NCI-H345 treated with DMSO at 0.1 percent for 48 hours (cell line): Measurements from ENCODE around the gene MRM3.
"Not testable (repeated sequence)": the region's sequence is repeated elsewhere in the genome, so short reads cannot be mapped to it uniquely, and the experiment has no call there.

Experiments used
- DNase-seq: peaks from one replicate; lab custom pipeline; 2025; ENCODE audit not compliant: unreplicated experiment; lab: John Stamatoyannopoulos, UW

The MRM3 gene

DNA sequence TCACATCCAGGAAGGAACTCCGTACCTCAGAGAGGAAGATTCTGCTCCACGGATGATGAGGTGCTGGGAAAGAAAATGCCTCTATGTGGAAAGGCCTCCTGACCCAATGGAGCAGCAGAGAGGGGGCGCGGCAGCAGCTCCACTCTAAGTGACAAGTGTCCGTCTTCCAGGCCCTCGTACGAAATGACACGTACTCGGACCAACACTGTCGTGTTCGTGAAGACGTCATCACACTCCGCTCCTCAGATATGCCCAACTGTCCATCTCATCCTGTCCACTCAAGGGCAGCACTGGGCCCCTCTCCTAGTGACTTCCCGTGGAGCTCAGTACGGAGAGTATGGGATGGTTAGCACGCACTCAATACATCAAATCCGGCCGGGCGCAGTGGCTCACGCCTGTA lies 32.2 kb downstream of the MRM3 start:
- no peak for DNase-seq

DNA sequence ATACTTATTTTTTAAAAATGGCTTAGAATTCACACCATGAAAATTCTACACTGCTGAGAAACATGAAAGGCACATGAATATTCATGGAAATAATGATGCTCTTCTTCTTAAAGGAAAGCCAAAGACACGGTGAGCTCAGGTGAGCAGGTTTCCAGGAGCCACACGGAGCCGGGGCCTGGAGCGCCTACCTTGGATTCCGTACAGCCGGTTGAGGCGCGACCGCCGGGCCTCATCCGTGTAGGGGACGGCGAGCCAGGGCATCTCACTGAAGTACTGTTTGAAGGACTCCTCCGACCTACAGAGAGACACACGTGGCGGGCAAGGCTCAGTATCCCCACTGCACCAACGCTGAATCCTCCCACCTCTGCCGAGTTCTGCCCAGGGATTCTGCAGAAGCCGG lies 37.1 kb downstream of the MRM3 start:
- no peak for DNase-seq

DNA sequence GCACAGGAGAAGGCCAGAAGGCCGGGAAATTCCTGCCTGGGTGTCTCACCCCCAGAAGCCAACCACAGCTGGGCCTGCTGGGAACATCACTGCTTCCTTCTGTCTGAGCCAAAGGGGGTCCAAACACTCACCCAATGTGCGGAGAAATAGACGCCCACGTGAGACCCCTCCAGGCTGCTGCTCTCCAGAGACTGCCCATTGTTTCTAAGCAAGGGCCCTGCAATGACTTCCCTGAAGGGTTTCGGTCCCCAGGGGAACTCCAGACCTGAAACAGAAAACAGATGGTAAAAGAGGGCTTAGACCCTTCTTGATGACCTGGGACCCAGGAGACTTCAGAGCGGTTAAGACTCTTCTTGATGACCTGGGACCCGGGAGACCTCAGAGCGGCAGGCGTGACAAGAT lies 41.3 kb downstream of the MRM3 start:
- no peak for DNase-seq

GRCh38 chr17:824378-824777 lies 42.2 kb downstream of the MRM3 start:
- no peak for DNase-seq

DNA sequence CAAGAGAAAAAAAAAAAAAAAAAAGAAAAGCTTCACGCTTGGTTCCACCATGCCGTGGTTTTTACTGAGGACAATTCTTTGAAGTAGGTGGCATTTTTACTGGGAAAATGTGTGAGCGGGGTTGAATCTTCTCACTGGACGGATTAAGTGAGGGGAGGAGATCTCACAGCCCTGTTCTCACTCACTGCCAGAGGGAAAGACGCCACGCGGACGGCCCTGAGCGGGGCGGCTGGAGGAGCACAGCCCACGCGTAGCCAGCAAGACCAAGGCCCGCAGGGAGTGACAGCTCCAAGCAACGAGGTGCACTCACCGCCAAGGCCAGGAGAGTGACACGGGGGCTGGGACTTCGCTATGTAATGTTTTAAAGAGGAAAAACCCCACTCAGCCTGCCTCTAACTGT lies 43.1 kb downstream of the MRM3 start:
- no peak for DNase-seq

DNA sequence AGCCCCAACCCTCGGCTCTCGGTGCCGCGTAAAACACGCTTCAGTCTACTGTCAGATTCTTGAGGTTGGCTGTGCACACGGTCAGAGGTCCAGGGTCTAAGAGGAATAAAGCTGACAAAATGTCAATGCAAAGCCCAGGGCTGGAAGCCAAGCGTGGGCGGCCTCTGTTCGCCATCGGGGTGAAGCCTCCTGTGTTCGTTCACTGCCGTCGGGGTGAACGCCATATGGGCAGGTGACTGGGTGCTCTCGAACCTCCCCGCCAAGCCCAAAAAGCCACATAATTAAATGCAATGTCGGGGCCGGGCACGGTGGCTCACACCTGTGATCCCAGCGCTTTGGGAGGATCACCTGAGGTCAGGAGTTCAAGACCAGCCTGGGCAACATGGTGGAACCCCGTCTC lies 44.6 kb downstream of the MRM3 start:
- DNase-seq, result no peak

DNA sequence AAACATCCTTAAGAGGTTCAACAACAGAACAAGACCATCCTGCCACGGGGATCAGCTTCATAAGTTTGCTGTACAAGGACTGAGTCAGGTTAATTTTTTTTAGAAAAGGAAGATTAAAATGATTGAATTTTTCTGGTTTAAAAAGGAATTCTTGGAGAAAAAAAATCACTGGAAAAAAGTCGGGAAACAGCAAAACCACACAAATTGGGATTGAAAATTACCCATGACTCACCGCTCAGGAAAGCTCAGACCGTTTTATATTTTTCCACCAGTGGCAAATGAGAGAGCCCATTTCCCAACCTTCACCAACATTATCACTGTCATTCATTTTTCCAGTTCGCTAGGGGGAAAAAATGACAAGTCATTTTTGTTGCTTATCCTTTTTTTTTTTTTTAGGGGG lies 46.6 kb downstream of the MRM3 start:
- DNase-seq, result no peak

GRCh38 chr17:829614-830013 lies 47.5 kb downstream of the MRM3 start:
- not testable (repeated sequence) for DNase-seq

GRCh38 chr17:830381-830780 lies 48.2 kb downstream of the MRM3 start:
- no peak for DNase-seq

GRCh38 chr17:830950-831349 lies 48.8 kb downstream of the MRM3 start:
- DNase-seq, result no peak

DNA sequence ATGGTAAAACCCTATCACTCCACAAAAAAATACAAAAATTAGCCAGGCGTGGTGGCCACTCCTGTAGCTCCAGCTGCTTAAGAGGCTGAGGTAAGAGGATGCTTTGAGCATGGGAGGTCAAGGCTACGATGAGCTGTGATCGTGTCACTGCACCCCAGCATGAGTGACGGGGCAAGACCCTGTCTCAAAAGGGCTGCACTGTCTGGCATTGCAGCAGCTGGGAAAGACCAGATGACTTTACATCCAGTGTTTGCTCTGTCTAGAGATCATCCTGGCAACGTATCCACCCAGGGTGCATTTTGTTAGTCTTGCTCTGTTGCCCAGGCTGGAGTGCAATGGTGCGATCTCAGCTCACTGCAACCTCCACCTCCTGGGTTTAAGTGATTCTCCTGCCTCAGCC lies 52.0 kb downstream of the MRM3 start:
- DNase-seq, result no peak

- no peak for DNase-seq
These were observed 53.1 kb downstream of the MRM3 start for GRCh38 chr17:835263-835662.

GRCh38 chr17:835721-836120 lies 53.6 kb downstream of the MRM3 start:
- DNase-seq, result not testable (repeated sequence)

- no peak for DNase-seq
These were observed 54.0 kb downstream of the MRM3 start for GRCh38 chr17:836151-836550.

- DNase-seq, result no peak
These were observed 56.3 kb downstream of the MRM3 start for GRCh38 chr17:838486-838885.

DNA sequence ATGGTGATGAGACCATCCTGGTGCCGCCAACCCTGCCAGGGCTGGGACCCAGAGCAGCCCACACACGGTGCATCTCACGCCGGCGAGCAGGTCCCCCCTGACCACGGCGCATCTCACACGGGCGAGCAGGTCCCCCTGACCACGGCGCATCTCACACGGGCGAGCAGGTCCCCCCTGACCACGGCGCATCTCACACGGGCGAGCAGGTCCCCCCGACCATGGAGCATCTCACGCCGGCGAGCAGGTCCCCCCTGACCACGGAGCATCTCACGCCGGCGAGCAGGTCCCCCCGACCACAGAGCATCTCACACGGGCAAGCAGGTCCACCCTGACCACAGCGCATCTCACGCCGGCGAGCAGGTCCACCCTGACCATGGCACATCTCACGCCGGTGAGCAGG lies 59.2 kb downstream of the MRM3 start:
- DNase-seq, result no peak
